ENCODE measurements around the gene CATSPERZ. TPM values are rescaled to one million over a fixed set of nuclear protein-coding genes. Genes with fewer than 3 reads are reported as not detected.

CATSPERZ gene
- total and polyA plus RNA-seq, 9 of the 15 experiments (the other 6 are each of a cell fraction or from before 2014, with no cell fraction given), result 0.86 to 8.5 (median 3.5) TPM

DNA sequence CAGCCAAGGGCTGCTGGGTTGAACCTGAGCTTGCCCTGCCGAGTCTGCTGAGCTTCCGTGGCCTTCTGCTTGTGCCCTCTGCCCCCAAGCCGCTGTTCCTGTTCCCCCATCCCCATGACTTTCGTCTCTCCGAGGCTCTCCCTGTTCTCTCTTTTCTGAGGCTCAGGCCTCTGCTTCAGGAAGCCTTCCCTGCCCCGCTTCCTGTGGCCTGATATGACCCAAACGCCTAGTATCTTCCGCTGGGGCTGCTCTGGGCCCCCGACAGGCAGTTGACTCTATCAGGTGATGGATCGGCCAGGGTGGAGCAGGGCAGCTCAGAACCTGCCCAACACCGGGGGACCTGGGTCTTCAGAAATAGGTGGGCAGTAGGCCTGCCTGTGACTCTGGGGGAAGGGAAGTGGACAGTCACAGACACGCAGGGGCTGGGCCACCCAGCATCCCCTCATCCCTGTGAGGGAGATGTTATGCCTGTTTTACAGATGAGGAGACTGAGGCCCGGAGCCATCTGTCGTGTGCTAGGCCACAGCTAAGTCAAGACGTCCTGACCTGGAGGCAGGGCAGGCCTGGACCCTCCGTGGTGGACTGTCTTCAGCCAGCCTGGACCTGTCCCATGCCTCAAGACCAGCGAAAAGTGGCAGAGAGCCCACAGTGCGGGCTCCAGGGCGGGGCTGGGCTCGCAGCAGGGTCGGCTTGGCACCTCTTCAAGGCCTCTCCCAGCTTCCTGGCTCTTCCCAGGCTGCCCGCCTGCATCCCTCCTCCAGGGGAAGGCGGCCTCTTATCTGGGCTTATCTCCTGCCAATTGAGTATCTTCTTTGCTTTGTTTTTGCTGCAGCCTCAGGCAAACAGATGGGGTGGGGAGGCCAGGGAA is 31.9 kb upstream of the CATSPERZ start (continued):
- TF ChIP-seq CTCF (IDR thresholded peaks at IDR 0.05 in 2 of 3, conservative IDR thresholded peaks at IDR 0.05 in 1 of 3; ENCODE audit: insufficient read depth in 2 of 3, low read depth in 1 of 3, low read length in 3 of 3) (no peak), DDX20 (tag; IDR thresholded peaks at IDR 0.05; ENCODE audit: low read depth) (no peak), ATF6 (CRISPR knock-in tag; IDR thresholded peaks at IDR 0.05) (no peak), NEUROD1 (IDR thresholded peaks at IDR 0.05; ENCODE audit: borderline replicate concordance, low read depth, low read length, partially characterized antibody) (peak; percentile 28), KDM5B (IDR thresholded peaks at IDR 0.05; ENCODE audit: insufficient replicate concordance, low read depth, low read length) (no peak), SOX6 (IDR thresholded peaks at IDR 0.05) (peak; percentile 16; the same call in 1 of the 2 replicates), CUX1 (CRISPR knock-in tag; IDR thresholded peaks at IDR 0.05) (0 out of 2 replicates have a peak, but pooled peaks have one; percentile 32), ETV1 (tag; conservative IDR thresholded peaks at IDR 0.05; ENCODE audit: low read depth) (peak; percentile 90), BRCA1 (IDR thresholded peaks at IDR 0.05) (no peak), BRCA1 (CRISPR knock-in tag; IDR thresholded peaks at IDR 0.05) (0 out of 2 replicates have a peak, but pooled peaks have one; percentile 37), POLR2H (tag; IDR thresholded peaks at IDR 0.05; ENCODE audit: low read depth) (peak; percentile 8; the same call in 1 of the 2 replicates), ZNF316 (IDR thresholded peaks at IDR 0.05) (no peak), SMARCA5 (IDR thresholded peaks at IDR 0.05) (peak; percentile 55; the same call in 1 of the 2 replicates)
- TF ChIP-seq, protein P1, sequence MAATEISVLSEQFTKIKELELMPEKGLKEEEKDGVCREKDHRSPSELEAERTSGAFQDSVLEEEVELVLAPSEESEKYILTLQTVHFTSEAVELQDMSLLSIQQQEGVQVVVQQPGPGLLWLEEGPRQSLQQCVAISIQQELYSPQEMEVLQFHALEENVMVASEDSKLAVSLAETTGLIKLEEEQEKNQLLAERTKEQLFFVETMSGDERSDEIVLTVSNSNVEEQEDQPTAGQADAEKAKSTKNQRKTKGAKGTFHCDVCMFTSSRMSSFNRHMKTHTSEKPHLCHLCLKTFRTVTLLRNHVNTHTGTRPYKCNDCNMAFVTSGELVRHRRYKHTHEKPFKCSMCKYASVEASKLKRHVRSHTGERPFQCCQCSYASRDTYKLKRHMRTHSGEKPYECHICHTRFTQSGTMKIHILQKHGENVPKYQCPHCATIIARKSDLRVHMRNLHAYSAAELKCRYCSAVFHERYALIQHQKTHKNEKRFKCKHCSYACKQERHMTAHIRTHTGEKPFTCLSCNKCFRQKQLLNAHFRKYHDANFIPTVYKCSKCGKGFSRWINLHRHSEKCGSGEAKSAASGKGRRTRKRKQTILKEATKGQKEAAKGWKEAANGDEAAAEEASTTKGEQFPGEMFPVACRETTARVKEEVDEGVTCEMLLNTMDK (IDR thresholded peaks at IDR 0.05; ENCODE audit: borderline replicate concordance, insufficient read depth, low read depth, low read length, poor library complexity, severe bottlenecking), result no peak
